ENCODE results near the gene GPC6. TPM values are rescaled to one million over a fixed set of nuclear protein-coding genes. Genes with fewer than 3 reads are reported as not detected.

Gene GPC6
- polyA plus RNA-seq, 1 donor from 2014 or later = 9.0 TPM

GRCh38 chr13:94214975-94215374 lies 988.4 kb downstream of the GPC6 start:
- no peak overlapping the region for H3K4me3 ChIP-seq (ENCODE audit: low read length)
- no peak overlapping the region for H2AFZ ChIP-seq (ENCODE audit: low read depth, low read length)
- TF ChIP-seq SMC3 (conservative IDR thresholded peaks at IDR 0.05; ENCODE audit: poor library complexity) = no peak
- TF ChIP-seq RAD21 (conservative IDR thresholded peaks at IDR 0.05) = no peak
- no peak for TF ChIP-seq TAF1 (IDR thresholded peaks at IDR 0.05; ENCODE audit: low read depth)
- TF ChIP-seq EP300 (conservative IDR thresholded peaks at IDR 0.05; ENCODE audit: poor library complexity, severe bottlenecking) = no peak
- TF ChIP-seq POLR2AphosphoS5 (IDR thresholded peaks at IDR 0.05) = no peak
- no peak for TF ChIP-seq MXI1 (conservative IDR thresholded peaks at IDR 0.05; ENCODE audit: poor library complexity, severe bottlenecking)
- no peak for TF ChIP-seq CTCF (IDR thresholded peaks at IDR 0.05; ENCODE audit: poor library complexity, severe bottlenecking)
- TF ChIP-seq EZH2 (IDR thresholded peaks at IDR 0.05; ENCODE audit: borderline replicate concordance, insufficient read depth, low read length, poor library complexity, severe bottlenecking) = no peak
- TF ChIP-seq REST (IDR thresholded peaks at IDR 0.05; ENCODE audit: borderline replicate concordance) = no peak
- H3K27me3 ChIP-seq (ENCODE audit: insufficient read depth, low read depth, low read length) = no peaks in the 10 kb centered on the region
- no peaks in the 10 kb centered on the region for H3K9me3 ChIP-seq (ENCODE audit: low read length)
- H3K36me3 ChIP-seq (ENCODE audit: insufficient read depth, low read length) = no peaks in the 10 kb centered on the region
- no peak overlapping the region for H3K4me2 ChIP-seq (ENCODE audit: low read length)
- H3K9me2 ChIP-seq (ENCODE audit: insufficient read depth, low read length) = no peaks in the 10 kb centered on the region
- H3F3A ChIP-seq (ENCODE audit: insufficient read depth, low read length, poor library complexity, severe bottlenecking) = no peaks in the 10 kb centered on the region
- no peak overlapping the region for H3K27ac ChIP-seq (ENCODE audit: low read length)
- no peak overlapping the region for H3K9ac ChIP-seq (ENCODE audit: low read length)
- no peaks in the 10 kb centered on the region for H3K79me2 ChIP-seq (replicated peaks; ENCODE audit: insufficient read depth, low read length)
- H4K20me1 ChIP-seq (ENCODE audit: insufficient read depth) = no peaks in the 10 kb centered on the region

GRCh38 chr13:94216476-94216875 lies 989.9 kb downstream of the GPC6 start:
- Histone ChIP-seq H3K36me3 (ENCODE audit: insufficient read depth, low read length) (no peaks in the 10 kb centered on the region), H3K27ac (ENCODE audit: low read length) (no peak overlapping the region), H3K27me3 (ENCODE audit: insufficient read depth, low read depth, low read length) (no peaks in the 10 kb centered on the region), H3F3A (ENCODE audit: insufficient read depth, low read length, poor library complexity, severe bottlenecking) (no peaks in the 10 kb centered on the region), H2AFZ (ENCODE audit: low read depth, low read length) (no peak overlapping the region), H4K20me1 (ENCODE audit: insufficient read depth) (no peaks in the 10 kb centered on the region), H3K4me3 (ENCODE audit: low read length) (no peak overlapping the region), H3K9me3 (ENCODE audit: low read length) (no peaks in the 10 kb centered on the region), H3K9ac (ENCODE audit: low read length) (no peak overlapping the region), H3K9me2 (ENCODE audit: insufficient read depth, low read length) (no peaks in the 10 kb centered on the region), H3K79me2 (replicated peaks; ENCODE audit: insufficient read depth, low read length) (no peaks in the 10 kb centered on the region), H3K4me2 (ENCODE audit: low read length) (no peak overlapping the region)
- no peak for TF ChIP-seq MXI1 (conservative IDR thresholded peaks at IDR 0.05; ENCODE audit: poor library complexity, severe bottlenecking)
- no peak for TF ChIP-seq TAF1 (IDR thresholded peaks at IDR 0.05; ENCODE audit: low read depth)
- TF ChIP-seq CTCF (IDR thresholded peaks at IDR 0.05; ENCODE audit: poor library complexity, severe bottlenecking) = no peak

Measured in neural cell (in vitro differentiated cells).